HepG2 (cell line): ENCODE results near the gene ANO3. TPM values are rescaled to one million over a fixed set of nuclear protein-coding genes. Genes with fewer than 3 reads are reported as not detected.

Experiments
- ATAC-seq: fragments of 200-7000 bp; cut with Tn5 transposase; 3 replicates; pipeline ENCODE4 v1.9.1; 2020; ENCODE audit warnings: mild to moderate bottlenecking, moderate library complexity
- BruUV-seq: library from RNA; stranded (reverse); fragments of 400-500 nt; replicated peaks from 2 replicates; lab custom pipeline; 2021; lab: Mats Ljungman, UMichigan
- CTCF ChIA-PET: fragments of 300-600 bp; formaldehyde crosslinking; extraction: SDS; loops from one replicate; lab custom pipeline; 2021; ENCODE audit warnings: low total read pairs, inconsistent platforms, low intra/inter-chr PET ratio; lab: Yijun Ruan, JAX
- POLR2A ChIA-PET: fragments of 350-600 bp; sonication (Branson Sonifier 250); formaldehyde crosslinking; loops from one replicate; lab custom pipeline; 2020; ENCODE audit warnings: antibody characterized with exemption, inconsistent platforms; lab: Yijun Ruan, JAX
- DNase-seq: peaks from one replicate; pipeline ENCODE4 v3.0.0-alpha.2; 2015; ENCODE audit warnings: low spot score
- FAIRE-seq: peaks from 3 replicates; lab custom pipeline; 2011; peaks lifted over from hg19 to GRCh38; lab: Jason Lieb, UNC
- H2AFZ ChIP-seq: one replicate; pipeline ENCODE4 v1.6.1; 2011; ENCODE audit warnings: low read length, inconsistent platforms
- H3K27ac ChIP-seq: fragments of 300-600 bp; 3 replicates; pipeline ENCODE4 v1.8.0; 2011; ENCODE audit warnings: mixed run types, mild to moderate bottlenecking, mixed read lengths, low read length, inconsistent platforms; ENCODE audit not compliant: insufficient read depth; ENCODE audit errors: extremely low read length
- H3K27me3 ChIP-seq, 2 experiments: fragments of 200-600 bp in 1 of 2; 2 replicates in 1 of 2; 3 replicates in 1 of 2; pipeline versions ENCODE4 v1.6.0 to v1.8.0; 2011; ENCODE audit warnings: low read length in 2 of 2, mild to moderate bottlenecking in 2 of 2, moderate library complexity in 2 of 2, inconsistent platforms in 1 of 2; ENCODE audit not compliant: insufficient read depth in 2 of 2, control insufficient read depth in 1 of 2
- H3K36me3 ChIP-seq, 2 experiments: fragments of 200-600 bp in 1 of 2; replicated peaks in 1 of 2; 2 replicates in 1 of 2; 3 replicates in 1 of 2; pipeline versions ENCODE4 v1.5.1 to v1.8.0; 2011; ENCODE audit warnings: low read length in 2 of 2, inconsistent platforms in 1 of 2; ENCODE audit not compliant: insufficient read depth in 2 of 2, control insufficient read depth in 1 of 2
- H3K4me1 ChIP-seq: 2 replicates; pipeline ENCODE4 v1.5.1; 2012; ENCODE audit warnings: low read length, inconsistent platforms; ENCODE audit not compliant: insufficient read depth
- H3K4me2 ChIP-seq: 2 replicates; pipeline ENCODE4 v1.6.0; 2011; ENCODE audit warnings: low read depth, low read length, inconsistent platforms
- H3K4me3 ChIP-seq, 3 experiments: fragments of 200-600 bp in 1 of 3; sonication (generic), shearing (Covaris generic) in 1 of 3; replicated peaks in 1 of 3; 2 replicates each; pipeline ENCODE4 v1.5.1; 2011 to 2016; ENCODE audit warnings: low read length in 3 of 3, inconsistent platforms in 2 of 3, low read depth in 2 of 3, mild to moderate bottlenecking in 2 of 3, control low read depth in 1 of 3, mixed read lengths in 1 of 3; ENCODE audit not compliant: insufficient read depth in 1 of 3
- H3K79me2 ChIP-seq: one replicate; pipeline ENCODE4 v1.6.1; 2011; ENCODE audit warnings: low read length, inconsistent platforms; ENCODE audit not compliant: insufficient read depth
- H3K9ac ChIP-seq: 2 replicates; pipeline ENCODE4 v1.6.0; 2011; ENCODE audit warnings: mild to moderate bottlenecking, low read depth, low read length, inconsistent platforms; ENCODE audit not compliant: insufficient read depth
- H3K9me3 ChIP-seq: 2 replicates; pipeline ENCODE4 v1.5.1; 2012; ENCODE audit warnings: mild to moderate bottlenecking, low read length
- H4K20me1 ChIP-seq: 2 replicates; pipeline ENCODE4 v1.6.0; 2011; ENCODE audit warnings: inconsistent platforms, mild to moderate bottlenecking, low read length, moderate library complexity; ENCODE audit not compliant: insufficient read depth
- AHR ChIP-seq: IDR thresholded peaks from 2 replicates; pipeline ENCODE4 v1.6.1; 2018; ENCODE audit warnings: missing genetic modification reagents, missing compliant biosample characterization
- BCL3 ChIP-seq: sonication (generic); formaldehyde crosslinking; IDR thresholded peaks from 2 replicates; pipeline ENCODE4 v1.5.1; 2020; ENCODE audit warnings: mild to moderate bottlenecking, missing genetic modification reagents, moderate library complexity
- CC2D1A ChIP-seq: sonication (generic); formaldehyde crosslinking; IDR thresholded peaks from 2 replicates; pipeline ENCODE4 v1.8.1; 2023; ENCODE audit warnings: mild to moderate bottlenecking, missing genetic modification reagents
- CERS6 ChIP-seq: sonication (generic); formaldehyde crosslinking; IDR thresholded peaks from 2 replicates; pipeline ENCODE4 v1.5.0; 2020; ENCODE audit warnings: missing genetic modification reagents
- HDAC6 ChIP-seq: fragments of 200-600 bp; sonication (generic); IDR thresholded peaks from 2 replicates; pipeline ENCODE4 v1.7.0; 2017; ENCODE audit warnings: mild to moderate bottlenecking, antibody characterized with exemption, low read length, low read depth
- PRMT3 ChIP-seq: sonication (generic); formaldehyde crosslinking; IDR thresholded peaks from 2 replicates; pipeline ENCODE4 v1.8.1; 2022; ENCODE audit warnings: low read depth, mild to moderate bottlenecking, moderate library complexity, missing genetic modification reagents, borderline replicate concordance
- SCMH1 ChIP-seq: sonication (generic); formaldehyde crosslinking; IDR thresholded peaks from 2 replicates; pipeline ENCODE4 v1.9.0; 2021; ENCODE audit warnings: missing genetic modification reagents, mild to moderate bottlenecking, borderline replicate concordance
- SMYD3 ChIP-seq: sonication (generic); formaldehyde crosslinking; IDR thresholded peaks from 2 replicates; pipeline ENCODE4 v1.8.1; 2023; ENCODE audit warnings: mild to moderate bottlenecking, missing genetic modification reagents
- ZBTB8A ChIP-seq: sonication (generic); formaldehyde crosslinking; IDR thresholded peaks from 2 replicates; pipeline ENCODE4 v1.4.0; 2020; ENCODE audit warnings: mild to moderate bottlenecking, low read depth, missing genetic modification reagents, borderline replicate concordance
- ZNF530 ChIP-seq: sonication (generic); formaldehyde crosslinking; IDR thresholded peaks from 2 replicates; pipeline ENCODE4 v1.5.0; 2020; ENCODE audit warnings: low read depth, mild to moderate bottlenecking, missing genetic modification reagents
- ZNF720 ChIP-seq: sonication (generic); formaldehyde crosslinking; IDR thresholded peaks from 2 replicates; pipeline ENCODE4 v1.4.0; 2020; ENCODE audit warnings: missing genetic modification reagents
- WGBS: methylation state at CpG from one replicate; pipeline ENCODE4 v1.1.6; 2017; ENCODE audit warnings: low lambda C conversion rate; 5-methylcytosine and 5-hydroxymethylcytosine counted together
- in situ Hi-C: cut with HindIII; loops from 2 replicates; pipeline ENCODE4 v1.10.0; 2017; ENCODE audit warnings: low pct_unique_long_range_greater_than_20kb; ENCODE audit not compliant: extremely low pct_ligation_motif_present
- intact Hi-C: fragments of 100-400 bp; cut with micrococcal nuclease; formaldehyde crosslinking; loops from one replicate; pipeline ENCODE4 v1.10.0; 2022; ENCODE audit not compliant: unreplicated experiment
- polyA plus RNA-seq, 8 experiments: library from polyadenylated mRNA; depleted of rRNA in 3 of 8; stranded (reverse) in 7 of 8; unstranded in 1 of 8; fragments of >200 nt; fragmentation: Illumina TruSeq in 4 of 8; extraction: Trizol in 4 of 8; gene quantifications; 2 replicates each; pipeline versions ENCODE4 v1.2.1 to v1.2.3, GENCODE V29; 2011 to 2016; ENCODE audit warnings: low read depth in 4 of 8, missing spikeins in 1 of 8, mixed read lengths in 1 of 8; ENCODE audit not compliant: insufficient read depth in 1 of 8
- total RNA-seq, 5 experiments: library from RNA; depleted of rRNA; stranded (reverse); fragments of >200 nt; fragmentation: Illumina TruSeq; extraction: Trizol; gene quantifications; 2 replicates each; pipeline ENCODE4 v1.2.3, GENCODE V29; 2016; ENCODE audit warnings: low read depth in 1 of 5

The ANO3 gene
- total and polyA plus RNA-seq, 2 of the 13 experiments (the other 11 are each of a cell fraction or from before 2014, with no cell fraction given), result 0.17 to 0.44 TPM

GRCh38 chr11:26703411-26704191, 371.7 kb downstream of the ANO3 start:
- Histone ChIP-seq H3K27ac (no peak overlapping the region), H3K79me2 (no peaks in the 10 kb centered on the region), H2AFZ (no peak overlapping the region), H3K4me2 (no peak overlapping the region), H4K20me1 (no peaks in the 10 kb centered on the region), H3K36me3 (no peaks in the 10 kb centered on the region), H3K4me1 (no peaks in the 10 kb centered on the region), H3K9me3 (no peaks in the 10 kb centered on the region), H3K27me3 (no peaks in the 10 kb centered on the region), H3K4me3 (no peak overlapping the region), H3K9ac (no peak overlapping the region)
- WGBS, result under 1% methylated on average over 5 of the region's 5 CpGs
- in situ Hi-C loops (no loop called here), intact Hi-C loops (no loop called here)
- FAIRE-seq, result no peak
- POLR2A ChIA-PET, result no interaction called here
- no peak for DNase-seq
- TF ChIP-seq ZNF530 (CRISPR knock-in tag) (no peak), BCL3 (CRISPR knock-in tag) (no peak)
- BruUV-seq, result no TSS peak
- CTCF ChIA-PET, result no interaction called here
- ATAC-seq, result no peak

- FAIRE-seq, result no peak
- in situ Hi-C loops (no loop called here), intact Hi-C loops (no loop called here)
- H3K79me2 ChIP-seq, result no peaks in the 10 kb centered on the region
- H3K27ac ChIP-seq, result no peak overlapping the region
- no peaks in the 10 kb centered on the region for H3K4me1 ChIP-seq
- no peak for TF ChIP-seq HDAC6
- TF ChIP-seq PRMT3 (CRISPR knock-in tag), result no peak
- TF ChIP-seq CERS6, result no peak
- no peak for TF ChIP-seq ZBTB8A
- no peak for TF ChIP-seq SMYD3 (CRISPR knock-in tag)
- no peak for TF ChIP-seq ZNF720 (CRISPR knock-in tag)
- TF ChIP-seq CC2D1A (CRISPR knock-in tag), result no peak
- no peak for TF ChIP-seq SCMH1
- TF ChIP-seq AHR, result no peak
- H3K4me2 ChIP-seq, result no peak overlapping the region
- H3K9ac ChIP-seq, result no peak overlapping the region
- BruUV-seq, result no TSS peak
- CTCF ChIA-PET, result no interaction called here
- H2AFZ ChIP-seq, result no peak overlapping the region
- WGBS, result 0% methylated on average over 1 of the region's 1 CpG
- no peak for ATAC-seq
- H3K9me3 ChIP-seq, result no peaks in the 10 kb centered on the region
- no peaks in the 10 kb centered on the region for H3K27me3 ChIP-seq
- H3K36me3 ChIP-seq, result no peaks in the 10 kb centered on the region
- no peaks in the 10 kb centered on the region for H4K20me1 ChIP-seq
- POLR2A ChIA-PET, result no interaction called here
- no peak overlapping the region for H3K4me3 ChIP-seq
- DNase-seq, result no peak
Observed at GRCh38 chr11:26704249-26704648, 372.3 kb downstream of the ANO3 start.
